A673 (cell line): ENCODE results near the gene NDUFA5. TPM values are rescaled to one million over a fixed set of nuclear protein-coding genes. Genes with fewer than 3 reads are reported as not detected.

Experiments used
- BruUV-seq: library from RNA; stranded (reverse); fragments of 400-500 nt; replicated peaks from 2 replicates; lab custom pipeline; 2021; lab: Mats Ljungman, UMichigan
- CTCF ChIA-PET: fragments of 300-600 bp; sonication (Branson Sonifier 250); formaldehyde crosslinking; loops from one replicate; lab custom pipeline; 2022; ENCODE audit warnings: antibody characterized with exemption; lab: Charles Lee
- POLR2A ChIA-PET: fragments of 300-600 bp; sonication (Branson Sonifier 250); formaldehyde crosslinking; loops from one replicate; lab custom pipeline; 2022; ENCODE audit warnings: antibody characterized with exemption; ENCODE audit not compliant: low non-redundant PET; lab: Charles Lee
- DNase-seq: peaks from one replicate; pipeline ENCODE4 v3.0.0-alpha.2; 2015; ENCODE audit warnings: low spot score
- H3K27ac ChIP-seq: fragments of 200-600 bp; sonication (generic); 2 replicates; pipeline ENCODE4 v1.5.1; 2016; ENCODE audit warnings: mixed run types, low read depth, mild to moderate bottlenecking, mixed read lengths, antibody characterized with exemption, low read length; ENCODE audit not compliant: poor library complexity, severe bottlenecking
- H3K27me3 ChIP-seq: fragments of 200-600 bp; sonication (generic); replicated peaks from 2 replicates; pipeline ENCODE4 v1.6.1; 2017; ENCODE audit warnings: mixed run types, low read depth, mild to moderate bottlenecking, mixed read lengths, antibody characterized with exemption, low read length; ENCODE audit not compliant: insufficient read depth, poor library complexity
- H3K36me3 ChIP-seq: fragments of 200-600 bp; sonication (generic); 2 replicates; pipeline ENCODE4 v1.6.1; 2016; ENCODE audit warnings: mixed run types, mild to moderate bottlenecking, mixed read lengths, antibody characterized with exemption, low read length; ENCODE audit not compliant: insufficient read depth, poor library complexity, severe bottlenecking
- H3K4me1 ChIP-seq: fragments of 200-600 bp; sonication (generic); 2 replicates; pipeline ENCODE4 v1.6.1; 2017; ENCODE audit warnings: mixed run types, mild to moderate bottlenecking, mixed read lengths, antibody characterized with exemption, low read length; ENCODE audit not compliant: insufficient read depth, poor library complexity, severe bottlenecking
- H3K4me3 ChIP-seq: fragments of 200-600 bp; sonication (generic); 2 replicates; pipeline ENCODE4 v1.5.1; 2016; ENCODE audit warnings: low read depth, mixed run types, mild to moderate bottlenecking, mixed read lengths, low read length; ENCODE audit not compliant: poor library complexity, severe bottlenecking
- H3K9me3 ChIP-seq: fragments of 200-600 bp; sonication (generic); 2 replicates; pipeline ENCODE4 v1.6.1; 2016; ENCODE audit warnings: mixed run types, low read depth, mild to moderate bottlenecking, mixed read lengths, antibody characterized with exemption, low read length; ENCODE audit not compliant: poor library complexity, severe bottlenecking
- EZH2 ChIP-seq: fragments of 200-600 bp; sonication (generic); IDR thresholded peaks from 2 replicates; pipeline ENCODE4 v1.6.1; 2017; ENCODE audit warnings: borderline replicate concordance, low read depth, mild to moderate bottlenecking, mixed read lengths, antibody characterized with exemption, low read length; ENCODE audit not compliant: poor library complexity, severe bottlenecking
- intact Hi-C: fragments of 100-400 bp; cut with micrococcal nuclease; formaldehyde crosslinking; loops from one replicate; pipeline ENCODE4 v1.10.0; 2022; ENCODE audit not compliant: unreplicated experiment
- total RNA-seq: library from RNA; stranded (reverse); gene quantifications from 2 replicates; pipeline ENCODE4 v1.2.3, GENCODE V29; 2021
- TF ChIP-seq, protein P1 (sequence below): fragments of 300-800, 200-600 bp; sonication (generic); conservative IDR thresholded peaks from 2 replicates; pipeline ENCODE4 v1.5.1; 2017; ENCODE audit warnings: low read depth, mild to moderate bottlenecking, antibody characterized with exemption, low read length, moderate library complexity, mixed read lengths

NDUFA5 gene
- total RNA-seq, 1 experiment from 2014 or later, result 114 TPM

DNA sequence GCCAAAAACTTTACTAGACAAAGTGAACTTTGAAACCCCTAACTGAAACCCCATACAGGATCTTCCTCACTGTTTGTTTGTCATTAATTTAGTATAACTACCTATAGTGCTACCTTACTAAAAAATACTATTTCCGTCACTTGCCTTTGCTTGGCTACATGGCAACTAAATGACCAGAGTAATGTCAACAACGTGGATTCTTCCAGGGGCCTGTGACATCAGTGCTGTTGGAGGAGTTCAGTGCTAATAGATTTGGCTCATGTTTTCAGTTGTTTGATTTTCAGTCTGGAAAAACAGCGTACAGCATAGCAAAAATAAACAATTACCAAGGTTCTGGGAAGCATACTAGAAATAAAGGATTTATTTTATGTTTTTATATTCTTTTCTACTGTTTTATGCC lies 41.0 kb upstream of the NDUFA5 start:
- Histone ChIP-seq H3K9me3 (no peaks in the 10 kb centered on the region), H3K4me1 (no peaks in the 10 kb centered on the region), H3K36me3 (no peaks in the 10 kb centered on the region), H3K4me3 (no peak overlapping the region), H3K27ac (no peak overlapping the region), H3K27me3 (no peaks in the 10 kb centered on the region)
- intact Hi-C loops, result no loop called here
- ChIA-PET CTCF (no interaction called here), POLR2A (no interaction called here)
- no peak for TF ChIP-seq EZH2
- TF ChIP-seq, protein P1, sequence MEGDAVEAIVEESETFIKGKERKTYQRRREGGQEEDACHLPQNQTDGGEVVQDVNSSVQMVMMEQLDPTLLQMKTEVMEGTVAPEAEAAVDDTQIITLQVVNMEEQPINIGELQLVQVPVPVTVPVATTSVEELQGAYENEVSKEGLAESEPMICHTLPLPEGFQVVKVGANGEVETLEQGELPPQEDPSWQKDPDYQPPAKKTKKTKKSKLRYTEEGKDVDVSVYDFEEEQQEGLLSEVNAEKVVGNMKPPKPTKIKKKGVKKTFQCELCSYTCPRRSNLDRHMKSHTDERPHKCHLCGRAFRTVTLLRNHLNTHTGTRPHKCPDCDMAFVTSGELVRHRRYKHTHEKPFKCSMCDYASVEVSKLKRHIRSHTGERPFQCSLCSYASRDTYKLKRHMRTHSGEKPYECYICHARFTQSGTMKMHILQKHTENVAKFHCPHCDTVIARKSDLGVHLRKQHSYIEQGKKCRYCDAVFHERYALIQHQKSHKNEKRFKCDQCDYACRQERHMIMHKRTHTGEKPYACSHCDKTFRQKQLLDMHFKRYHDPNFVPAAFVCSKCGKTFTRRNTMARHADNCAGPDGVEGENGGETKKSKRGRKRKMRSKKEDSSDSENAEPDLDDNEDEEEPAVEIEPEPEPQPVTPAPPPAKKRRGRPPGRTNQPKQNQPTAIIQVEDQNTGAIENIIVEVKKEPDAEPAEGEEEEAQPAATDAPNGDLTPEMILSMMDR, result no peak
- DNase-seq, result no peak
- BruUV-seq, result no TSS peak

DNA sequence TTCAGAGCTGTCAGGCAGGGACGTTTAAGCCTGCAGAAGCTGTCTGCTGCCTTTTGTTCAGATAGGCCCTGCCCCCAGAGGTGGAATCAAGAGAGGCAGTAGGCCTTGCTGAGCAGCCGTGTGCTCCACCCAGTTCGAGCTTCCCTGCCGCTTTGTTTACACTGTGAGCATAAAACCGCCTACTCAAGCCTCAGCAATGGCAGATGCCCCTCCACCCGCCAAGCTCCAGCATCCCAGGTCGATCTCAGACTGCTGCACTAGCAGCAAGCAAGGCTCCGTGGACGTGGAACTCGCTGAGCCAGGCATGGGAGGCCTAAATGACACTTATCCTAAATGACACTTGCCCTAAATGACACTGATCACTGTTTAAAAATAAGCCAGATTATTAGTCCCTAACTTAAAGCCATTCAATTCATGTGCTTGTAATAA lies 37.2 kb upstream of the NDUFA5 start:
- H3K27me3 ChIP-seq, result no peaks in the 10 kb centered on the region
- no peak overlapping the region for H3K27ac ChIP-seq
- no peaks in the 10 kb centered on the region for H3K4me1 ChIP-seq
- no peaks in the 10 kb centered on the region for H3K9me3 ChIP-seq
- DNase-seq, result no peak
- no peak overlapping the region for H3K4me3 ChIP-seq
- CTCF ChIA-PET, result no interaction called here
- POLR2A ChIA-PET, result interaction anchor here (0.6 kb wide), 1 partner anchor 932 kb away, joined by 8 read pairs; no protein-coding TSS in a partner anchor
- TF ChIP-seq EZH2, result no peak
- TF ChIP-seq, protein P1, result no peak
- BruUV-seq, result no TSS peak
- no peaks in the 10 kb centered on the region for H3K36me3 ChIP-seq
- intact Hi-C loops, result no loop called here

DNA sequence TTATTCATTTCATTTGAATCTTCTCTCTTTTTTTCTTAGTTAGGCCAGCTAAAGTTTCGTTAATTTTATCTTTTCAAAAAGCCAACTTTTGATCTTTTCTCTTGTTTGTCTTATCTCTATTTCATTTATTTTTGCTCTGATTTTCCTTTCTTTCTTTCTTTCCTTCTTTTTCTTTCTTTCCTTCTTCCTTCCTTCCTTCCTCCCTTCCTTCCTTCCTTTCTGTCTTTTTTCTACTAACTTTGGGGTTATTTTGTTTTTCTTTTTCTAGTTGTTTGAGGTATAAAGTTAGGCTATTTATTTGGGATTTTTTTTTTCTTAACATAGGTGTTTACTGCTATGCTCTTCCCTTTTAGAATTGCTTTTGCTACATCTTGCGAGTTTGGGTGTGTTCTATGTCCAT lies 30.8 kb upstream of the NDUFA5 start:
- Histone ChIP-seq H3K27me3 (no peaks in the 10 kb centered on the region), H3K36me3 (no peaks in the 10 kb centered on the region), H3K27ac (no peak overlapping the region), H3K4me3 (no peak overlapping the region), H3K4me1 (no peaks in the 10 kb centered on the region), H3K9me3 (no peaks in the 10 kb centered on the region)
- POLR2A ChIA-PET, result interaction anchor here (0.7 kb wide), 1 partner anchor 24 kb away, joined by 3 read pairs; no protein-coding TSS in a partner anchor
- intact Hi-C loops, result no loop called here
- CTCF ChIA-PET, result no interaction called here
- no TSS peak for BruUV-seq
- TF ChIP-seq, protein P1, result no peak
- TF ChIP-seq EZH2, result no peak
- DNase-seq, result no peak
